ENCODE data around the gene FAM9B.
"Not testable (repeated sequence)": the region's sequence is repeated elsewhere in the genome, so short reads cannot be mapped to it uniquely, and the experiment has no call there.

FAM9B gene

DNA sequence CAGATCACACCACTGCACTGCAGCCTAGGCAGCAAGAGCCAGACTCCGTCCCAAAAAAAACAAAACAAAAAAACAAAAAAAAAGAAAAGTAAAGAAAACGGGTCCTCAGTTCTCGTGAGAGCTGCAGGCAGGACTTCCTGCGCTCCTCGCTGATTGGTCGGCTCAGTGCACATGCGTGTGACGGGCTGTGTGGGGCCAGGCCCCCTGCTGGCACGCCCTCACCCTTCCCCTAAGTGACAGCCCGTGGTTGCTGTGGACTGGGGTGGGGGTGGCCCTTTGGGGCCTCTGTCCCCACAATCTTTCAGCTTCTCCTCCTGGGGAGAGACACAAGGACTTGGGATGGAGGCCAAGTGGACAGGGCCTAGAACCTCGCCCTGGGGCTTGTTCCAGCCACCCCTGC lies at the start of gene FAM9B:
TSS of gene FAM9B (minus strand) at position 139 of the 400 bp plus-strand sequence. CDS start 1,141 bp downstream, outside the sequence.
- DNase-seq (ENCODE audit: low read depth in 2 of 2) = no peak

DNA sequence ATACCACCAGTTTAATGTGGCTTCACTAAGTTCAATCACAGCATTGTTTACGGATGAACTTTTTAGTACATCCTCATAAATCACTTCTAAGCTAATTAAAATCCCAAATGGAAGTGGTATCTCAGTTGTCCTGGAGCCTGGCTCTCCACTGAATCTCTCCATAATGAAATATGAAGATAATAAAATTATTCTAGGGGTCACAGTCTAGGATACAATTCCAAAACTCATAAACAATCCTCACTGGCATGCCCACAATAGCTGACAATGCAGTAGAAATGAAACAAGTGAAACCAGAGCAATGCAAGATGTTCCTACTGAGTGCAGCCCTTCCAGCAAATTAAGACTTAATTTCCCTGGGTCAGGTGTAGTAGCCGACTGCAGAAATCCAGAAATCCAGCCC lies 47.3 kb upstream of the FAM9B start:
- DNase-seq (ENCODE audit: low read depth in 2 of 2) = no peak

DNA sequence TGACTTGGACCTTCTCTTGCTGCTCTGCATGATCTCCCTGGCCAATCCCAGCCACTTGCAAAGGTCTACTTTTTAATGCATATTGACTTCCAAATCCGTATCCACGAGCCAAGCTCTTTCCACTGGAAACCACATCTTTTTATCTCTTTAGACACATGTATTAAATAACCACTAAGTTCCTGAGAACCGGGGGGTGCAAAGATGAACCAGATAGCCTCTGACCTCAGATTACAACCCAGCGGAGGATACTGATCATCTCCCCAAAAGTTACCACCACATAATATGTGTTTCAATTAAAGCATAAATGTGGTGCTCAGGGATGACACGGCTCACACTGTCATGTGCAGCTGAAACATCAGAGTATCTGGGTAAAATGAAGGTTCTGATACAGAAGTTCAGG lies 40.4 kb upstream of the FAM9B start:
- no peak for DNase-seq (ENCODE audit: low read depth in 2 of 2)

DNA sequence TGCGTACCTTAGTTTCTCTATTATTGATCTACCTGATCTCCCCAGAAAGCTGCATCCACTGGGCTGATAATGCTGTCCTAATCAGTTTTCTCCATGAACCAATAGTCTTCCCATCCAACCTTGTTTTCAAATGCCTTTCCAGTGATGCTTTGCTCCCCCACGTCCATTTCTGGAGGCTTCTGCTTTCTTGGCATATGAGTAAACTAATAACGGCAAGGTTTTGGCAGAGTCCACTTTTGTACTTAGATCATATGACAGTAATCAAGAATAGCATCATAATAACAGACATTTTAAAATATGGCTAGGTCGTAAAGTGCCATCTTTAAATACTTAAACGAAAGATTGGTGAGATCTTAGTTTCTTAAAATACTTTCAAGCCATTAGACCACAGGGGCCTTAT lies 38.4 kb upstream of the FAM9B start:
- no peak for DNase-seq (ENCODE audit: low read depth in 2 of 2)

DNA sequence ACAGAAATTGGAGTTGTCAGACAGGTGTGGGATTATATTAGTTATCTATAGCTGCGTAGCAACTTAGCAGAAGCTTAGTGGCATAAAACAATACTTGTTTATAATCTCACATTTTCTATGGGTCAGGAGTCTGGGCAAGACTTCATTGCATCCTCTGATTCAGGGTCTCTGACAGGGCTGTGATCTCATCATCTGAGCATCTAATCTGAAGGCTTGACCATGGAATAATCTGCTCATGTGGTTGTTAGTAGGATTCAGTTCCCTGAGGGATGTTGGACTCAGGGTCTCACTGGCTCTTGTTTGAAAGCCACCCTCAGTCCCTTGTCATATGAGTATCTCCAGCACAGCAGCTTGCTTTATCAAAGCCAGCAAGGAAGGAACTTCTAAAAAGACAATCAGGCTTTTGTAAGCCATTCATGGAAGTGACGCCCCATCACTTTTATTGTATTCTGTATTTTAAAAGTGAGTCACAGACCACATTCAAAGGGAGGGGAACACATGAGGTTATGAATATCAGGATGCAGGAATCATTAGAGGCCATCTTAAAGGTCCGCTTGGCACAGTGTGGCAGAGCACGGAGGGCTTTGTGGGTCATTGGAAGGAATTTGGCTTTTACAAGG lies 37.2 kb upstream of the FAM9B start:
- DNase-seq (ENCODE audit: low read depth in 2 of 2) = no peak

DNA sequence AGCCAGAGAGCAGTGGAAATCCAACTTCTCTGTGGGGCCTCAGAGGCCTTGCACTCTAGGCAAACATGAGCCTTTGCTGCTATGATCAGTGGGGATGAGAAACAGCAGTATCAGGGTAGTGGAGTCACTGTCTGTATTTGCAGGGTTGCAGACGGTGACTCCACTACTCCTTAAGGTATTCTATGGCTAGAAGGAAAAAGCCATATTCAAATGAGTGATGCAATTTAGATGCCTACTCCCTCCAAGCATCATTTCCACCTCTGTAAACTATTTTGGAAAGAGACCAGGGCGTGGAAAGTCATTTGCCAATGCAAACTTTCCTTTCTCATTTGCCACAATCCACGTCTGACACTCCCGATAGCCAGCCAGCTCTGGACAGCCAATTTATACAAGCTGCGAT lies 35.6 kb upstream of the FAM9B start:
- DNase-seq (ENCODE audit: low read depth in 2 of 2) = no peak

DNA sequence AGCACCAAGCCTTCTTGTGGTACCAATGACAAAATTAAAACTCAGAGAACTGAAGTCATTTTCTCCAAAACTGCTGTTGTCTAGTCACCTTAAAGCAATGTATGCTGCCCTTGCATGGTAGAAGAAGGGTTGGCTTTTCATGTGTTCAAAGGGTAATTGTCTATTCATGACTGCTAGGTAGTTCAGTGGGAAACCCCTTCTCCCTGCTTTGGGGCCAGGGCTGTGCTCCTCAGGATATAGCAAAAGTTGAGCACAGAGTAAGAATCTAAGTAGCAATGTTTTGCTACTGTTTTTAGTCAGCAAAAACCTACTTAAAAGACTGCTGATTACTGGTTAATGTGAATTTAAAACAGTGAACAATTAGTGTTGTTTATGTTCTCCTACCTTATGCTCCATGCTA lies 30.8 kb upstream of the FAM9B start:
- no peak for DNase-seq (ENCODE audit: low read depth in 2 of 2)

DNA sequence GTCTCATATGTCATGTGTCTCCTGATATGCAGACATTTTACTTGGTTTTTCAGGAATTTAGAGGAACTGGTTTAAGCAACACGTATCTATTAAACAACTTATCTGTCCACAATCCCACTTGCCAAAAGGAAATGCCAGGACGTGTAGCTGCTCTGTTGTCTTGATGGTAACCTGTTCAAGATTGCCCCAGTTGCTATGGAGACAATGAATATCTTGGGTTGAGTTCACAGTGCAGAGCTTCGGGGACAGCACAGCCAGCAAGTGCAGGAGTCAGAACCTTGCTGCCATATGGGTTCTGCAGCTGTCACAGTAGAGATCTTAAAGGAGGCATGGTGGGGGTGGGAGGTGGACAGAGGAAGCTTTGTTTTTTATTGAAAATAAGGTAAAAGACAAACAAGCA lies 28.7 kb upstream of the FAM9B start:
- no peak for DNase-seq (ENCODE audit: low read depth in 2 of 2)

DNA sequence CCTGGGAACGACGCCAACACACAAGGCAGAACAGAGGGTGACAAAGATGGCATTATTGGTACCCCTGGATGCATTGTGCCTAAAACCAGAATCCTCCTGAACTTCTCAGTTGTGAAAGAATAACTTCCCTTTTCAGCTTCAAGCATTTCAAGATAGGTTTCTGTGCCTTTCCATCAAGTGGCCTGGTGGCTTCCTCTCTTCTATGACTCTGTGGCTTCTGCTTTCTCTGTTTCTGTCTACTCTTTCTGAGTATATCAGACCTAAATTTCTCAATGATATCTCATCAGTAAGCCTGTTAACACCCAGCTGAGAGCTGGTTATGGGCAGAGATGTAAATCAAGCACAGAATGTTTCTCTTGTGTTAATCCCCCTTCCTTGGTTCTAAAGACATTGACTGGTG lies 21.4 kb upstream of the FAM9B start:
- DNase-seq (ENCODE audit: low read depth in 2 of 2) = no peak

DNA sequence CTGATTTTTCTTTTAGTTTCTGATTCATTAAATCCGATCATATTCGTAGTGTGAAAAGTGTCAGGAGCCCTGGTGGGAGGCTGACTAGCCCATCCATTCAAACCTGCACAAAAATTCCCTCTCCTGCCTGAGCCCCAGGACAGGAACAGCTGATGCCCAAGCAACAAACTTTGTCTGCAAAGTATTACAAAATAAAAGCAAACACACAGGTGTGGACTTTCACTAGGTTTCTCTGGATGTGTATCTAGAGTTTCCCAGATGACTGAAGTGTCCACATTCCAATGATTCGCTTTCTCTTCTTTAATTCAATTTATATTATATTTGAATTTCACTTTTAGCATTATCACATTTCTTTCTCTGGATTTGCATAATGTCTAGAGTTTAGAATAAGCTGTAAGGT lies 18.2 kb upstream of the FAM9B start:
- DNase-seq (ENCODE audit: low read depth in 2 of 2) = no peak

DNA sequence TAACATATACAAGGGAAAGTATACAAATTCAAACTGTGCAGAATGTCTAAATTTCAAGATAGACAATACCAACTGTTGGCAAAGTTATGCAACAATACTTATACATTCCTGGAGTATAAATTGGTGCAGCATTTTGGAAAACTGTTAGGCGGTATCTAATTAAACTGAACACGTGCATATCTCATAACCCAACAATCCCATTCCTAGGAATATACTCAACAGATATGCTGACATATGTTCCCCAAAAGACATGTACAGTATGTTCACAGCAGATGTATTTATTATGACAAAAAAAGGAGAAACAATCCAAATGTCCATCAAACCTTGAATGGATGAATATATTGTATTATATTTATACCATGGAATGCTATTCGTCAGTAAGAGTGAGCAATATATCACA lies 16.4 kb upstream of the FAM9B start:
- no peak for DNase-seq (ENCODE audit: low read depth in 2 of 2)

DNA sequence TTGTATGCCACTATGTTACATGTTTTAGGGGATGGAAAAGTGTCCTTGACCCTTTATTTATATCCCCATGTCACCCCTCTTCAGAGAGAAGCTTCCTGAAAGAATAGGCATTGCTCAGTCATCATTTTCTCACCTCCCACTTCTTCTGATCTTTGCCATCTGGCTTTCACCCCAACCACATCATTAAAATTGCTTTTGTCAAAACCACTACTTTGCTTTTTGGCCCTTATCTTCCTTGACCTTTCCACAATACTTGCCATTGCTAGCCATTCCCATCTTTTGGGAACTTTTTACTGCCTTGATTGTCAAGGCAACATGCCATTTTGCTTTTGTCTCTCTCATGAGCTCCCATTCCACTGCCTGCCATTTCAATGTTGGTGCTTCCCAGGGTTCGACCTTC lies 14.9 kb upstream of the FAM9B start:
- no peak for DNase-seq (ENCODE audit: low read depth in 2 of 2)

DNA sequence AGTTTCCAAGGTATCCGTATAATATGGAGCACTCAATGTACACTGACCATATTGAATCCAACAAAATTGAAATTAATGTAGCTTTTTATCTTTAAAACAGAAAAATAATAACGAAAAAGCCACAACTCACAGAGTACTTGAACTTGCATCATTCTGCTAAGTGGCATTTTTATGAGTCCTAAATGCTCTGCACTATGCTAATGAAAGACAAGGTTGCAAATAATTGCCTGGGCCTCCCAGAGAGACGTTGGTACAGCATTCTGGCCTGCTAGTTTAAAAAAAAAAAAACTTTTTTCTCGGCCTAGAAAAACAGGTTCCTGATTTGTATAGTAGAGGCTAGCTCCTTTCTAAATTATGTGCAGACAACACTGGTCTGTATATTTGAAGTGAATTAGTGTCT lies 4.3 kb upstream of the FAM9B start:
- no peak for DNase-seq (ENCODE audit: low read depth in 2 of 2)

DNA sequence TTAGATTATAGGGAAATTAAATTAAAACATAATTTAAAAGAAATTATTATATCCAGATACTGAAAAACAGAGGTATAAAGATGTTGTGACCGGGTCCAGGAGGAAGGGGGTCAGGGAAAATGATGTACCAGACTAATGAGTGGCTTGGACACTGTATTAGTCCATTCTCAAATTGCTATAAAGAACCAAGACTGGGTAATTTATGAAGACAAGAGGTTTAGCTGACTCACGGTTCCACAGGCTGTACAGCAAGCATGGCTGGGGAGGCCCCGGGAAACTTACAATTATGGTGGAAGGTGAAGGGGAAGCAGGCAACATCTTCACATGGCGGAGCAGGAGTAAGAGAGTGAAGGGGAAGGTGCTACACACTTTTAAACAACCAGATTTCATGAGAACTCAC lies 3.4 kb upstream of the FAM9B start:
- no peak for DNase-seq (ENCODE audit: low read depth in 2 of 2)

DNA sequence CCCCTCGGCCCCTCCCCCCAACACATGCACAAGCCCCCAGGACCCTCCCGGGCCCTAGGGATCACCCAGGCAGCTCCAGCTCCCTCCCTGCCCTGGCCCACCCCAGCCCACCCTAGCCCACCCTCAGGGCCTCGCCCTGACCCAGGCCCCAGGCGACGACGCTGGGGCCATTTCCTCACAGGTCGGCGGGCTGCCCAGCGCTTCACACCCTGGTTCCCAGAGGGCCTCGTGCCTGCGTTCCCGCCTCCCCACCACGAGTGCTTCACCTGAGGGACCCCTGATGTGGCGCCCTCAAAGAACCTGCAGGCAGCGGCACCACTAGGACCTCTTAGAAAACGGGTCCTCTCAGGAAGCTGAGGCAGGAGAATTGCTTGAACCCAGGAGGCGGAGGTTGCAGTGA lies 341 bp downstream of the FAM9B start:
- DNase-seq (ENCODE audit: low read depth in 2 of 2) = no peak

DNA sequence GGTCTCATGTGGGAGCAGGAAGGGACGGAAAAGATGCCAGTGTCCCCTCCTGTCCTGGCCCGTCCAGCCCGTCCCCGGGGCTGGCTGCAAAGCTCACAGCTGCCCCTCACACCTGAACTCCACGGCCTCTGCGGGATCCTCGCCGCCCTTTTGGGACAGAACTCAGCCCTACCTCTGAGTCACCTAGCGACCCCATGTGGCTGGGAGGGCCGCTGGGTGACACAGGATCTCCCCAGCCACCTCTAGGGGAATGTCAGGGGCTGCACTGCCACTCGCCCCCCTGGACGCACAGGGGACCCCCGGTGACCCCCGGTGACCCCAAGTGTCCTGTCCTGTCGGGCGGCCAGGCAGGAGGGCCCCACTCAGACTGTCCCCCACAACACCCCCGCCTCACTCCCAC lies 748 bp downstream of the FAM9B start:
- no peak for DNase-seq (ENCODE audit: low read depth in 2 of 2)

DNA sequence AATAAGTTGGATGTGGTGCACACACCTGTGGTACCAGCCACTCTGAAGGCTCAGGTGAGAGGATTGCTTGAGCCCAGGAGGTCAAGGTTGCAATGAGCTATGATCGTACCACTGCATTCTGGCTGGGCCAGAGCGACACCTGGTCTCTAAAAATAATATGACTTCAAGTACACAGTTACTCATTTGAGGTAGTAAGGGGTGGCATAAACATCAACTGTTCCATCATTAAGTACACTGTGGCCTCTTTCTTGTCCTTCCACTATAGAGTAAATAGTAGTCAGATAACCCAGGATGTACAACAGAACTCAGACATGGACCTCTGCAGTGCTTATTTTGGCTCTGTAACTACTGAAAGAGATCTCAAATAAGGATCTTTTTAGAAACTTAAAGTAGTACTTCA lies 10.6 kb downstream of the FAM9B start:
- DNase-seq (ENCODE audit: low read depth in 2 of 2) = no peak

DNA sequence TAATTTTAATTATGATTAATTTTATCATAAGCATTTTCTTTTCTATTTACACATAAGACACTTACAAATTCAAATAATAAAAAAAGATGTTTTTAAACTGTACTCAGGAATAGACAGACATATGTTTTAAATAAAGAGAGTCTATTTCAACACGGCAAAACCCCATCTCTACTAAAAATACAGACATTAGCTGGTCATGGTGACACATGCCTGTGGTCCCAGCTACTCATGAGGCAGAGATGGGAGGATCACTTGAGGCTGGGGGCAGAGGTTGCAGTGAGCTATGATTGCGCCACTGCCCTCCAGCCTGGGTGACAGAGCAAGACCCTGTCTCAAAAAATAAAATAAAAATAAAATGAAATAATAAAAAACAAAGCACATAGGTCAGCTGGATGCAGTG lies 14.8 kb downstream of the FAM9B start:
- no peak for DNase-seq (ENCODE audit: low read depth in 2 of 2)

DNA sequence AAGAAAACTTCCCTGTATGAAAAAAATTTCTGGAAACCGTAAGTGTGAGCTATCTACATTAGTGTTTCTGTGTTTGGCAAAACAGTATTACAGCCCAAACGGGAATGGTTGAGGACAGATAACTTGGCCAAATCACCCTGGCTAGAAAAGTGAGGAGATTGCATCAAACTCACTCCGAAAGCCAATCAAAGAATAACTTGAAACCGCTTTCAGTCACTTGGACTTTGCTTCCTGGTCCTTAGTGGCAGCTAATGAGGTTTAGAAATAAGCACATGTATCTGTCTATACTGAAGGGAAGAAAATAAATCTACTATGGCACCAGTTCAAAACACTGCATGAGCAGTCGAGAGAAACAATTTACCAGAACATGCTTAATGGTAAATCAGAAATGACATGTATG lies 15.6 kb downstream of the FAM9B start:
- DNase-seq (ENCODE audit: low read depth in 2 of 2) = not testable (repeated sequence)

DNA sequence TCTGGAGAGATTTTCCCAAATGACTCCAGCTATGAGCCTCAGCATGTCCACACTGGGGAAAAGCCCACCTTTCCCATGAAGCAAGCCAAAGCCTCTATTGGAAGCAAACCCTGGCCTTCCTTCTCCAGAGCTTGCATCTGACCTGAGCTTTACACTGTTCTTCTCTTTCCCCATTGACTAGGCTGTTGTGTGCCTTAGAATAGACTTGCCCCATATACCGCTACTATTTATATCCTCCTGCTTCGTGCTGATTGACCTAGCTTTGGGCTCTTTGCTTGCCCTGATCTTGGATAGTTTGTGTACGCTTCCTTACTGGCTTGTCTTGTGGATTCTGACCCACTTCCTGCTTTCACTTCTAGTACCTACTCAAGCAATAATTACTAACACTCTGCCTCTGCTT lies 30.9 kb downstream of the FAM9B start:
- DNase-seq (ENCODE audit: low read depth in 2 of 2) = no peak

DNA sequence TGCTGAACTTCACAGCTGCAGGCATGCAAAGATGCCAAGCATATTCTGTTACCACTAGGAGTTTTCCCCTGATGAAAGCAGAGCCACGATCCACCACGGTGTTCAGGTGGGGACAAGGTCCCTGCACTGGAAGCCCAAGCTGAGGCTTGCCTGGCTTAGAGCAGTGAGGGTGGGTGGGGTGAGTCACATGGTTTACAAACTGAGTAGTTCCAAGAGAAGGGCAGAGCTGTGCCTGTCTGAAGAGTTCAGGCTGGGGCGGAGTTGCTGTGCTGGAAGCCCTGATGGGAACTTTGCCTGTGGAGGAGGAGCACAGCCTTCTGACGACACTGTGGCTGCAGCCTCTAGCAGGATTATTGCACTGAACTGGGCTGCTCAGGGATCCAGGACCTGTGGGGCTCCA lies 45.5 kb downstream of the FAM9B start:
- no peak for DNase-seq (ENCODE audit: low read depth in 2 of 2)

DNA sequence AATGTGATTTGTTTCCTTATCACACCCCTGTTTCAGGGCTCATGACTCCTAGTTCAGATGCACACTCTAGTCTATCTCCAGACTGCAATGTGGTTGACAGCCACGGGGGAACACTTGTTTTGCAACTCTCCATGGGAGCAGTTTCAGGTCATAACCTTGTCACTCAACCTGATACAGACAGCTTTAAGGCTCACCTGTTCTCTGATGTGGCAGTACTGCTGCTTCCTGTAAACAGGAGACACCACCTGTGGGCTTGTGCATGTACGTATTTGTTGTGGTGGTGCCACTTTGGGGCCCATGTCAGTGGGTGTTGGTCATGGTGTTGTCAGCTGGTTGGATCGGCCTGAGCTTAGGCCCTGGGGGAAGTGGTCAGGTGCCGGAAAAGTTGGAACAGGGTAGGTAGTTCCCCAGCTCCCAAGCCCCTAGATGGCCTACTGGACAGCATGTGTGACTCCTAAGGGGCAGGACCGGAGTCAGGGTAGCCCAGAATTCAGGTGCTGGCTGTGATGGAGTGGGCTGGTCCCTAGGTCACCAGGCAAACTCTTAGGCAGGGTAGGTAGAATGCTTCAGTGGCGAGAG lies 46.2 kb downstream of the FAM9B start:
- DNase-seq (ENCODE audit: low read depth in 2 of 2) = no peak

DNA sequence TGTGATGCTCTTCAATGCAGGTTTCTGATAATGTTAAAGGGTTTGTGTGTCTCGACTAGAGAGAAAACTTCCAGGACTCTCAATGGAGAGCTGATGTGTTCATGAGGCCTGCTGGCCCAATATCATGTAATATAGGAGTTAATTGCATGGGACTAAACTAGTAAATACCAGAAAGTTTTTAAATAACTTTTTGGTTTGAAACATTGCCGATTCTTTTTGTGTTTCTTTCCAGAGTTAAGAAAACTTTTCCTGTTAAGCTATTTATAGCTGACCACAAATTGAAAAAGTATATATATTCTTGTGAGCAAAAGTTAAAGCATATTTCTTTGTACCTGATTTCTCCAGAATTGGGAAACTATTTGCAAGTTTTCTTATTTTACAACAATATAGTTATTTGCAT lies 49.7 kb downstream of the FAM9B start:
- no peak for DNase-seq (ENCODE audit: low read depth in 2 of 2)

DNA sequence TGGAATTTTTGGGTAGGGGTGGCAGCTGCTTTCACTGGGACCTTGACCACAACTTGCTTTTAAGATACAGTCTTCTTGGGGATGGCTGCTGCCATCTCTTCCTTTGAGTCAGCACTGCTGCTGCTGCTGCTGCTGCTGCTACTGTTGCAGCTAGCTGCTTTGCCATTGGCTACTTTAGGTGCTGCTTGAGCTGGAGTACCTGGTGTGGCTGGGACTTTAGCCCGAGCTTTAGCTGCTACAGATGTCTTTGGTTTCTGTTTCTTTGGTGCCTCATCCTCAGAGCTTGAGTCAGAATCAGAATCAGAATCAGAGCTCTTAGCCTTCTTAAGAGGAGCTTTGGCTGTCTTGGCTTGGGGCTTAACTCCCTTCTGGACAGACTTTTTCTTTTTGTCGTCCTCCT lies 52.2 kb downstream of the FAM9B start:
- no peak for DNase-seq (ENCODE audit: low read depth in 2 of 2)
